NCI-H69 (cell line): ENCODE data around the gene NAV1.
A peak's percentile ranks its signal among the peaks of the same experiment; 100 is the strongest.
"Not testable (repeated sequence)": the region's sequence is repeated elsewhere in the genome, so short reads cannot be mapped to it uniquely, and the experiment has no call there.

ENCODE experiments used
- DNase-seq: peaks from one replicate; lab custom pipeline; 2025; lab: John Stamatoyannopoulos, UW

NAV1 gene, protein sequence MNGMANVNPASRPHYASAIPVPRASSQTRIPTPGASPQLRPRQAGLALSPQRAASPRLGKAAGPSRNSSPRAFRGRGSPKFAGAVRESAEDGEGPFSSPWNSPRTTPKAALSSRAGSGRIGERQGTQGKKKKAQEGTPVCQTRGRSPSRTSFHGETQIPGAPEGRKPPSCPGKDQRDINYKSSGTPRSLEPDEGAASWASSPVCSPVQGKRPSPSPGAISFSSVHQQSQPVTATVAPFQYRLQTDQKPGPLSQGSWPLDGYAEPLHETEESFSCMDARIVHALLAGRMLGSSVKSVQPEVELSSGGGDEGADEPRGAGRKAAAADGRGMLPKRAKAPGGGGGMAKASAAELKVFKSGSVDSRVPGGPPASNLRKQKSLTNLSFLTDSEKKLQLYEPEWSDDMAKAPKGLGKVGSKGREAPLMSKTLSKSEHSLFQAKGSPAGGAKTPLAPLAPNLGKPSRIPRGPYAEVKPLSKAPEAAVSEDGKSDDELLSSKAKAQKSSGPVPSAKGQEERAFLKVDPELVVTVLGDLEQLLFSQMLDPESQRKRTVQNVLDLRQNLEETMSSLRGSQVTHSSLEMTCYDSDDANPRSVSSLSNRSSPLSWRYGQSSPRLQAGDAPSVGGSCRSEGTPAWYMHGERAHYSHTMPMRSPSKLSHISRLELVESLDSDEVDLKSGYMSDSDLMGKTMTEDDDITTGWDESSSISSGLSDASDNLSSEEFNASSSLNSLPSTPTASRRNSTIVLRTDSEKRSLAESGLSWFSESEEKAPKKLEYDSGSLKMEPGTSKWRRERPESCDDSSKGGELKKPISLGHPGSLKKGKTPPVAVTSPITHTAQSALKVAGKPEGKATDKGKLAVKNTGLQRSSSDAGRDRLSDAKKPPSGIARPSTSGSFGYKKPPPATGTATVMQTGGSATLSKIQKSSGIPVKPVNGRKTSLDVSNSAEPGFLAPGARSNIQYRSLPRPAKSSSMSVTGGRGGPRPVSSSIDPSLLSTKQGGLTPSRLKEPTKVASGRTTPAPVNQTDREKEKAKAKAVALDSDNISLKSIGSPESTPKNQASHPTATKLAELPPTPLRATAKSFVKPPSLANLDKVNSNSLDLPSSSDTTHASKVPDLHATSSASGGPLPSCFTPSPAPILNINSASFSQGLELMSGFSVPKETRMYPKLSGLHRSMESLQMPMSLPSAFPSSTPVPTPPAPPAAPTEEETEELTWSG (N-terminal part only)

DNA sequence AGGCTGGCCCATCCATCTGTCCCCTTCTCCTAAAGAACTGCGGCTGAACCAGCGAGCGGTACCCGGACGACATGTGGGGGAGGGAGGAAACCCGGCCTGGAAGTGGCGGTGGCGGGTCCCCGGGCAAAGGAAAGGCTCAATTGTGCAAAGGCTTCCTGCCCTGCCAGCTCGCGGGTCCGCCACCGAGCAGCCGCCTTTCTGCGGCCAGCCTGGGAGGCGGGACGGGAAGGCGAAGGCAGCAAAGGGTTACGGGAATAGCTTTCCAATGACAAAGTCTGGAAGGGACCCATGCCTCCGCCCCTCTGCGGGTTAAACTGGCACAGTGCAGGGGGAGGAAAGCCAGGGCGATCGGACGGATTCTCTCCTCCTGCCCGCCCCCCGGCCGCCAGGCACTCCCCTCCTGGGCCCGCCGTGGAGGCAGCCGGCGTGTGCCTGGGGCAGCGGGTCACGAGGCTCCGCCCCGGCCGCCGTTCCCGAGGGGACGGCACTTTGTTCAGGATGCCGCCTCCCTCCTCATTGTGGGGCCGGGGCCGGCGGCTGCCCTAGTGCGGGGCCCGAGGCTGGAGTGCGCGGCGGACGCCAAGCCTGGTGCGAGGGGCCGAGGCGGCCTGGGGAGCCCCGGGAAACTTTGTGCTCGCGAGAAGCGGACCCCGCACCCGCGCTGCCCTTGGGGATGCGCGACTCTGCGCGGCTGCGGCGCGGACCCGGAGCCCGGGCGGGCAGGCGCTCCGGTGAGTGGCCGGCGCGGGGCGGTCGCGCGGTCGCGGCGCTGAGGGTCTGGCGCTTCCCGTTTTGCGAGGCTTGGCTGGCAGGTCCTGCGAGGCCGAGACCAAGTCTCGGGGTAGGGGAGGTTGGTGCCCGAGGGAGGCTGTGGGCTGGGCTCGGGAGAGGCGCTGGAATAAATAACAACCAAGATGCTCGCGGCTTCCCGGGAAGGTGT lies at the start of gene NAV1:
Gene NAV1 (plus strand): TSS at position 516 of the 940 bp plus-strand sequence. CDS start 83,758 bp downstream, outside the sequence.
- DNase-seq, result peak; percentile 88

DNA sequence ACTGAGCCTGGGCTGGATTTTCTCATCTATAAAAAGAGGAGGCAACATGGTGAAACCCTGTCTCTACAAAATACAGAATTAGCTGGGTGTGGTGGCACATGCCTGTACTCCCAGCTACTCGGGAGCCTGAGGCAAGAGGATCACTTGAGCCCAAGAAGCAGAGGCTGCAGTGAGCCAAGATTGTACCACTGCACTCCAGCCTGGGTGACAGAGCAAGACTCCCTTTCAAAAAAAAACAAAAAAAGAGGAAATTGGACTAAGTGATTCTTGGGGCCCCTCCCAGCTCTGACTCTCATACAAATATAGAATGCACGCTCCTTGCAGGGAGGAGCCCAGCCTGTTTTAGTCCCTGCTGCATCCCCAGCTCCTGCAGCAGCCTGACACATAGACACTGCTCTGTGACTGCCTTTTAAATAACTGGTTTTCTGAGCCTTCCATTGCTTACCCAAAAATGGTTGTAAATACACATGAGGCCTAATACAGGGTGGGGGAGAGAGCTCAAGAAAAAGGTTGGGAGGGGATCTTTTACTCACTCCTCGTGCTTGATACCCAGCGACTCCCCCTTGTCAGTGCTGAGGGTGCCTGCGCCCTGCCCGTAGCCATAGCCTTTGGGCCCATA lies 49.2 kb upstream of the NAV1 start:
- no peak for DNase-seq

DNA sequence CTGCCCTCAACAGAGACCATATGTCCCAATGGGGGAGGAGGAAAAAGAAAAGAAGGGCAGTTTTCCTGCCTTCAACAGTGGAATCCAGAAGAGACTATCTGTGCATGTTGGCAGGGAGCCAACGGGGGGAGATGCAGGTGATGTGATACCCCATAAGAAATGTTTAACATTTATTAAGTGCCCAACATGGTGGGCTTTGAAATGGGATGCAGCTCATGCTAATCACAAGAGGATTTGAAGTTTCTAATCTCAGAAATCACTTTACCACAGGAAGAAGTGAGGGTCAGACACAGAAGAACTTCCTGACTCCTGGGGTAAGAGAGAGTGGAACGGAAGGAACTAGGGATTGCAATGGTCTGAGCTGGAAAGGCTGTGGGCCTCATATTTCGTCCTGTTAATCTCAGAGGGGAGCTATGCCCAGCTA lies 48.2 kb upstream of the NAV1 start:
- DNase-seq, result no peak

DNA sequence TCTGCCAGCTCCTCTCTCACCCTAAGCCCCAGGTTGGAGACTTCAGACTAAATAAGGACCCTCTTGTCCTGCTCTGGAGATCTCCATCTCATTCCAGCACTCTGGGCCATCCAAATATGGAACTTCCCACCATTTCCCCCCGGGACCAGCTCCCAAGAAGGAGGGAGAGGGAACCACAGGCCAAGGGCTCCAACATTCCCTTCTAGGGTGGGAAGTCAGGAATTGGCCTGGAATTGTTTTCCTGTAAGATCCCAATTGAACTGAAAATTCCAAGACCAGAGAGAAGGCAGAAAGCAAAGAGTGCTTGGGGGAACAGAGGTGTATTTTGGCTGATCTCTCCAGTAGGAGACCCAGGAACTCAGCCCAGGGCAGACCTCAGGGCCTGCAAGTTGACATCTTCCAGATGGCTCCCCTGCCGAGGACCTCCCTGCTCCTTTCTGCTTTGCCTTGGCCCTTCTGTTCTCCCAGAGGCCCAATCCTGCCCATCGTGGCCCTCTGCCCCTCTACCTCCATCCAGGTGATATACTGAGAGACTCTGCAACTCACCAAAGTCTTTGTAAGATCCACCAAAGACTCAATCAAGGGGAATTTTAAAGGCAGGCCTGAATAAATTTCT lies 46.9 kb upstream of the NAV1 start:
- no peak for DNase-seq

DNA sequence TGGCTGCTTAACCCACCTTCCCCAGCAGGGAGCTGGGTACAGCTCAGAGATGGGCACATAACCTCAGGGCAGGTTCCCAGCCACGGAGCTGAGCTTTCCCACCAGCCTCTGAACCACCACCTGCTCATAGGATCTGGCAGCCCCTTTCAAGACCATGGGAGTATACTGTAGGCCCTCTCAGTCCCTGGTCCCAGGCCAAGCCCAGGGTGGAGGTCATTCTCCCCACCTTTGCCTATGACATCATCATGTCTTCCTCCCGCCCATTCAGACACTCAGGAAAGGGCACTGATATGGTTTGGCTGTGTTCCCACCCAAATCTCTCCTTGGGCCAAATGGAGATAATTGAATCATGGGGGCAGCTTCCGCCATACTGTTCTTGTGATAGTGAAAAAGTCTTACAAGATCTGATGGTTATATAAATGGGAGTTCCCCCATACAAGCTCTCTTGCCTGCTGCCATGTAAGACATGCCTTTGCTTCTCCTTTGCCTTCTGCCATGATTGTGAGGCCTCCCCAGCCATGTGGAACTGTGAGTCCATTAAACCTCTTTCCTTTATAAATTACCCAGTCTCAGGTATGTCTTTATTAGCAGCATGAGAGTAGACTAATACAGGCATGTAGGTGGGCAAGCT lies 45.8 kb upstream of the NAV1 start:
- DNase-seq, result not testable (repeated sequence)

DNA sequence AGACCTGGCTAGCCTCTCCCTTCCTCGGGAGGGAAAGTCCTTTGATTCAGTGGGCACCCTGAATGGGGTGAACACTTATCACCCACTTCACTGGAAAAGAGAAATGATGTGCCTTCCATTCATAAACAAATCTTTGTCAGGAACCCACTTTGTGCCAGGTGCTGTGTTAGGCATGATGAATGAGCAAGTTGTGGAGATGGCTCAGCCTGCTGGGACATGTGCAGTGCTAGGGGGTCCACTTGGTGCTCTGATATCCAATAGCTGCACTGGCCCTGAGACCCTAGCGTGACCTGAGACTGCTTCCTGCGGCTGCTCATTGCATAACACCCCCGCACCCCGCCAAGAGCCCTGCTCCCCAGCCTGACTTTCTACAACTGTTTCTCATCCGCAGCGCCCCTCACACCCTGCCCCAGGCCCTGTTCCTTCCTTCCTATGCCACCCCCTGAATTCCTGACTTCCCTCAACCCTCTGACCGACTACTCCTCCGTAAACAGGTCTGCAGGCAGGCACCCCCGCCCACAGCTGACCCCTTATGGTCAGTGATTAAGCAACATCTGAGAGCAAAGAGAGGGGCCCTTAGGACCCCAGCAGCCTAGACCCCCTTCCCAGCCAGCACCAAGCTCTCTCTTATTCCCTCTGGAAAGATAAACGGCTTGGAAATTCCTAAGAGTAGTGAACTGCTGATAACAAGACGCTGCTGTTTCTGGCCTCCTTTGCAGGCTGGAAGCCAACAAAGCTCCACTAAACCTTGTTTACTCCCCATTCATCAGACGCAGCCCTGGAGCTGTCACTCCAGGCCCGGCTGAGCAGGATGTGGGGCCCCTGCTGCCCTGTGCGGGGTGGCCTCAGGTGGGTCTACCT lies 44.9 kb upstream of the NAV1 start:
- DNase-seq, result peak; percentile 60

DNA sequence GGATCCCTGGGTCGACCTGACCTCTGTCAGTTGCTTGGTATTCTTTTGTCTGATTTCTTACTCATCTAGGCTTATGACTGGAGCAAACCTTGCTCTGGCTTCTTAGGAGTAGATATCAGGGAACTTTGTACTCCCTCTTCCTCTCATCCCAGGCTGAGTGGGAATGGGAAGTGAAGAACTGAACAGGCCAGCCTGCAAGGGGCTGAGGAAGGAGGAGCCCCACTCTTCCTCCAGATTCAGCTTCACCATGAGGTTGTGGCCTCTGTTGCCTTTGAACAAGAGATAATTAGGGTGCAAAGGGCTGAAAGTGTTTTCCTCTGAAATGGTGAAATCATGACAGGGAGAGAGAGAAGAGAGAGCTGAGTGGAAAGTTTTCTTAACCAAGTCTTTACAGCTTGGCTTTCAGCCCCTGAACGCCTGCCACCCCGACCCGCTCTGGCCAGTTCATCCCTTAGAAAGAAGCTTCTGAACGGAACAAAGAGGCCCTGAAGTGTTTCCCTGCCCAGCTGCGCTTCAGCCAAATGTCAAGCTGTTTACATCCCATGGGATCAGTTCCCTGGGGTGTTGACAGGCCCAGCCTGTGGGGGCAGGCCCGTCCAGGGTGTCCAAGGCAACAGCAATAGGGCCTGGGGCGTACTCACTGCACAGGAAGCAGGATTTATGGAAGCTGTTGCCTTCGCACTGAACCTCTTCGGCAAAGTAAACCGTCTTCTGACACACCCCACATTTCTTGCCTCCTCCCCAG lies 43.2 kb upstream of the NAV1 start:
- peak; percentile 97 for DNase-seq

DNA sequence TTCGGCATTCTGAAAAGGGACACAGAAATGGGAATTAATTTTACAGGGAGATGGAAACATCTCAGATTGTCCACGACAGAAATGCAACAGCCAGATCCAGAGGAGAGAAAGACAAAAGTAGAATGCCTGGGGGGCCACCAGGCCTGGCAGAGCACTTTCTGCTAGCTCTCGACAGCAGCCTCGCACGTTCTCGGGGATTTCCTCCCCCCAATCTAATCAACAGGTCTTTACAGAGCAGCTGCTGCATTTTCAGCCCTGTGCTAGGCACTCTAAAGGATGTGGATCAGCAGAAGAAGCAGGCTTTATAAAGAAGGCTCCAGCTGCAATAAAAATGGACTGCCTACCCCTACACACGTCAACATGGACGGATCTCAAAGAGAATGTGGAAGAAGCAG lies 42.6 kb upstream of the NAV1 start:
- DNase-seq, result peak; percentile 80

DNA sequence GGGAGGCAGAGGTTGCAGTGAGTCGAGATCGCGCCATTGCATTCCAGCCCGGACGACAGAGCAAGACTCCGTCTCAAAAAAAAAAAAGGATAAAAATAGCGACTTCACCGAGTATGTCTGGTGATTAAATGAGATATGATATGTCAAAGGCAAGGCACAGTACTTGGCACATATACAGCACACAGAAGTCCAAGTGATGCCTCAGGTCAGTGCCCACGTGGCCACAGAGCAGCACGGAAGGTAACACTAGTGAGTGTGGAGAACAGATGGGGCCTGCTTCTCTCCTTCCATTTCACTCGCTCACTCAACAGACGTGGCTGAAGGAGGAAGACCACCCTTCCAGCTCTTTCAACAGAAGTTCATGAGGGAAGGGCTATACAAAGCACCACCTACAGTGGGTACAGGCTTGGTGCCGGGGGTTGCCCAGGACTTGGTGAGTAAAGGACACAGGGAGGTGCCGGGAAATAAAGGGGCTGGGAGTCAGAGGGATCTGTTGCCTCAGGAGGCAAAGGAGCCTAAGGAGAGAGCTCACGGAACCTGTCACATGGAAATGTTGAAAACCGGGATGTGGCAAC lies 40.9 kb upstream of the NAV1 start:
- DNase-seq, result no peak

DNA sequence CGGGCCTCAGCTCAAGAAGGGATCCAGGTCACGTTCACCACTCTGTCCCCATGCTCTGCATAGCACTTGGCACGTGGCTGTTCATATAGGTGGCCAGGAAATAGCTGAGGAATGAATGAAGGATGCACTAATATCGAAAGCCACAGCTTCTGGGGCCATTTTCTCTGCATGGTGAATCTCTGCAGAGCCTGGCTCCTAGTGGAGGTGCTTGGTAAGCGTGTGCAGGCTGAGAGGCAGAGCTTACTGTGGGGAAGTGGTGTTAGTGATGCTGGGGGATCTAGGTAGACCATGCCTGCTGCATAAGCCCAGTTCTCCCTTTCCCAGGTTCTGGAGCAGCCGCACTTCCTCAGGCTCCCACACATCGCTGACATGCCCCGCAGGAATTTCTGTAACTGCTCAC lies 40.3 kb upstream of the NAV1 start:
- no peak for DNase-seq

DNA sequence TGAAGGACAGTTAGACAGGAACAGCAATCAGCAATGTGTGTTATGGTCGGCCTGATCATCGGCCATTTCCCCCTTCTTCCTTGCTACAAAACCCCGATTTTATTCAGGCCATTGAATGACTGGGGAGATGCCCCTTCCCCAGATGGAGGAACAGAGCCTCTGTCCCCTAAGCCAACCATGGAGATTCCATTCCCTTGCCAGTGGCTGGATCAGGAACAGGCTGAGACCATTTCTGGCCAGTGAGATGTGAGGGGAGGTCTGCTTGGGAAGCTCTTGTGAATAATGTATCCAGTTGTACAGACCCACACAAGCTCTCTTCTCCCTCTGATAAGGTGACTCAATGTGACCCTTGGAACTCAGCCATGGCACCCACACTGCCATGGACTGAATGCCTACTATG lies 39.7 kb upstream of the NAV1 start:
- no peak for DNase-seq

DNA sequence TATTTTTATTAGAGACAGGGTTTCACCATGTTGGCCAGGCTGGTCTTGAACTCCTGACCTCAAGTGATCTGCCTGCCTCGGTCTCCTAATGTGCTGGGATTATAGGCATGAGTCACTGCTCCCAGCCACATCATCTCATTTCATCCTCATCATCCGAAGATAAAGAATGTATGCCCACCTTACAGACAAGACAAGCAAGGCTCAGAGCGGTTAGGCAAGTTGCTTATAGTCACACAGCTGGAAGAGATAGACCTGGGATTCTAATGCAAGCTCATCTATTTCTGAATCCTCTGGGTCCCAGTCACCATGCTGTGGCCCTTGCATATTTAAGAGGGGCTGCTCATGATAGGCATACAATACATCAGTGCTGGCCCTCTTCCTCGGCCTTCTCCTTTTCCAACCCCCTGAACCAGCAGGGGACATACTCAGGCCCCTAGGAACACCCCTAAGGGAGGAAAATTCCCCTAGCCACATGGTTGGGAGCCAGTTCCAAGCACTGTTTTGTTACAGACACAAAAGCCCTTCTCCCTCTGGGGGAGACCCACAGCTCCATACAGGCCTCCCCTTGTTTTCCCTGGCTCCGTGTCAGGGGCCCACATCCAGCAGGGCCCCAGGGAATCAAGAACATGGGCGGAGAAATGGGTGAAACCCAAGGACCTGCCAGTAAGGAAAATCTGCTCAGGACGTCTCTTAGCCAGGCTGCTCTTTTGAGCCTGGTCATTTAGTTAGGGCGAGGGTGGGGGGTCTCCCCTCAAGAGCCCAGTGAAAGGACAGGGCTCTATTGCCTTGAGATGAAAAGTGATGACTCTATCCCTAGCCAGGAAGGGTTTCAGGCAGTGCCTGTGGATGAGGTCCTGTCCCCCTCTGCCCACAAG lies 38.9 kb upstream of the NAV1 start:
- DNase-seq, result no peak

DNA sequence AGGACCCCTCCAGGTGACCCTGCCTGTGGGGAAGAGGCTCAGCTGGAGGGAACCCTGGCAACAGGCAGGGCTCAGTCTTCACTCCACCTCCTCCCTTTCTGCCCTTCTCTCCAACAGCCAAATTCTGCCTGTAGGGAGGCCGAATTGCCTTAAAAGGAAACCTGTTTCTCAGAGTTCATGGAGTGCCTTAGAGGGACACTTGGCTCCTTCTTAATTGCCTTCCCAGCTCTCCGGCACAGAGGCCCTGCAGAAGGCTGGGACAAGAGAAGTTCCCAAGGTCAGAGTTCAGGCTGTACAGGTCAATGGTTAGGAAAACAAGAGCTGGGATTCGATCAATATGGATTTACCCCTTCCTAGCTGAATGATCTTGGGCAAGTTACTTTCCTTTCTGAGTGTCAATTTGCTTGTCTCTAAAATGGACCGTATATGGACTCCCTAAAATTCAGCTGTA lies 38.2 kb upstream of the NAV1 start:
- DNase-seq, result peak; percentile 33

DNA sequence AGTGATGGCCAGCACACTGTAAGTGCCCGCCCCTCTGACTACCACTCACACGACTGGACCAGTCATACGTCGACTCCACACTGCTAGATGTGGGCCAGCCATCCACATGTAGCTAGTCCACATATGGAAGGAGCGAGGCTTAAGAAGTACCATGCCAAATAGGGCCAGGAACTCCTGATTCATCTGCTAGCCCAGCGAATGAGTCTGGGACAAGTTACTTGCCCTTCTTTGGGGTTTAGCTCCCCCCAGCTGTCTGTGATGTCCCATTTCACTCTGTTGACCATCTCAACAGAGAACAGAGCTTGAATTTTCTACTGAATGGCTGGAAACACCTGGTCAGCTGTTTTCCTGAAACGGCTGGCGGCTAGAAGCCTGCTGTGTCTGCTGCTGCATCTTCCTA lies 37.8 kb upstream of the NAV1 start:
- DNase-seq, result peak; percentile 37

DNA sequence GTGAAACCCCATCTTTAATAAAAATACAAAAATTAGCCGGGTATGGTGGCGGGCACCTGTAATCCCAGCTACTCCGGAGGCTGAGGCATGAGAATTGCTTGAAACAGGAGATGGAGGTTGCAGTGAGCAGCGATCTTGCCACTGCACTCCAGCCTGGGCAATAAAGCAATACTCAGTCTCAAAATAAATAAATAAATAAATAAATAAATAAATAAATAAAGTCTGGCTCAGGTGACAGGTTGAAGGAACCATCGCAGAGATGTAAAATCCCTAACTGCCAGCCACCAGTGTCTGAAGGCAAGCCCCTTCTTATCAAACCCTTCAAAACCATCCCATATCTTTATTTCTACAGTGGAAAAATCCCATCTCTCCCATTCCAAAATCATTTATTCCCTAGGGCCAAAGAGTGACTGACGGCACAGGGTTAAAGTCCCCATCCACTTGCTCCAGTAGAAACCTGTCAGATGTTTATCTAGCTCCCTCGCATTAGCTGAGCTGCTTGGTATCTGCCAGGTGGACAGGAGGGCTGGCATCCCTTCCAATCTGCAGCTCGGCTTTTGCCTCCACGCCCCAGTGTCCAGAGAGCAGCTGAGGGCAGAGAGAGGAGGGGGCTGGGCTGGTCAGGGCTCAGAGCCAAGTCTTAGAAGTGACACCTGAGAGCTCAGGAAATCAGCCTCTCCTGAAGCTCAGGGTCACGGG lies 37.0 kb upstream of the NAV1 start:
- DNase-seq, result peak; percentile 96

DNA sequence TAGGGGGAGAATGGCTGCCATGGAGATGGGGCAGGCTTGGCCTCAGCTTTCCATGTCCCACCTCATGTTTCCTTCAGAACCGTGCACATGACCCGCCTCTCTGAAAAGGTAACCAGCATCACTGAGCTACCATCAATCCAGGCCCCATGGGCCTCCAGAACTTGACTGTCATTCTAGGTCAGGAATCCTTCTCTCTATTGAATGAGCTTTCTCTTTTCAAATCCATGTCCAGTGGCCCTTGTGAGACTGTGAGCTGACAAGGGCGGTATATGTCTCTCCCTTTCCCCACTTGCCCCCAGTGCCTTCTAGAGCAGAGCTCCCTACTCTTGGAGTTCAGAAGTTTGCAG lies 36.4 kb upstream of the NAV1 start:
- no peak for DNase-seq
